ENCODE measurements around the gene UQCC3.

DNA sequence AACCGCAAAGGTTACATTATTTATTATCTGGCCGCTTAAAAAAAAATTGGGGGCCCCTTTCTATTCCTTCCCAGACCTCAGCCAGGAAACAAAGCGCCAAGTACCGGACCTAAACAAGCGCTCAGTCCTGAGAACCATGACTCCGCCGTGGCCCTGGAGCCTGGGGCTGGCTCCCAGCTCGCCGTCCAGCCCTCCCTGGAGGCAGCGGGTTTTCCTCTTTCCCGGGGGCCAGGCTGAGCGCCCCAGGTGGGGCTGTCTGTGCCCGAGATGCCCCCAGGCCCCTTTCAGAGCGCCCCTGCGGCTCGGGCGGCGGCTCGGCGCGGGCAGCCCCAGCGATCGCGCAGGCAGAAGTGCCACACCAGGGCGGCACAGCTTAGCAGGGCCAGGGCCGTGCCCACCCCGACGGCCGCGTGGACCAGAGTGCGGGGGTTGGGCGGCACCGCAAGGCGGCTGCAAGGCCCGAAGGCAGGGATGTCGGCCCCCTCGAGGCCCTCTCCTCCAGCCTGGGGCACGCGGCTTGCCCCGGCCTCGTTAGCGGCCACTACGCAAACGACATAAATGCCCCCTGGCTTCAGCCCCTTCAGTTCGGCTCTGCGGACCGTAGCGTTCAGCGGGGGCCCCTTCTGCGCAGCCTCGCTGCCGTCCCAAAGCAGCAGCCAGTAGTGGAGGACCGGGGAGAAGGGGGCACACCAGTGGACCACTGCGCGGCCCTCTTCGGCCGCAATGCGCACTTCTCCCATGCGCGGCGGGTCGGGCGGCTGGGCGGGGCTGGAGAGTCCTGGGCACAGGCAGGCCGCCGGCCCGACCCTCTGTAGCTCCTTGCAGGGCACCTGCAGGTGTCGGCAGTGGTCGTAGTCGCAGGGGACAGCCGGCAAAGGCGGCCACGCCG is 16.3 kb downstream of the UQCC3 start:
- TF ChIP-seq, protein P1, sequence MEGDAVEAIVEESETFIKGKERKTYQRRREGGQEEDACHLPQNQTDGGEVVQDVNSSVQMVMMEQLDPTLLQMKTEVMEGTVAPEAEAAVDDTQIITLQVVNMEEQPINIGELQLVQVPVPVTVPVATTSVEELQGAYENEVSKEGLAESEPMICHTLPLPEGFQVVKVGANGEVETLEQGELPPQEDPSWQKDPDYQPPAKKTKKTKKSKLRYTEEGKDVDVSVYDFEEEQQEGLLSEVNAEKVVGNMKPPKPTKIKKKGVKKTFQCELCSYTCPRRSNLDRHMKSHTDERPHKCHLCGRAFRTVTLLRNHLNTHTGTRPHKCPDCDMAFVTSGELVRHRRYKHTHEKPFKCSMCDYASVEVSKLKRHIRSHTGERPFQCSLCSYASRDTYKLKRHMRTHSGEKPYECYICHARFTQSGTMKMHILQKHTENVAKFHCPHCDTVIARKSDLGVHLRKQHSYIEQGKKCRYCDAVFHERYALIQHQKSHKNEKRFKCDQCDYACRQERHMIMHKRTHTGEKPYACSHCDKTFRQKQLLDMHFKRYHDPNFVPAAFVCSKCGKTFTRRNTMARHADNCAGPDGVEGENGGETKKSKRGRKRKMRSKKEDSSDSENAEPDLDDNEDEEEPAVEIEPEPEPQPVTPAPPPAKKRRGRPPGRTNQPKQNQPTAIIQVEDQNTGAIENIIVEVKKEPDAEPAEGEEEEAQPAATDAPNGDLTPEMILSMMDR (IDR thresholded peaks at IDR 0.05; ENCODE audit: low read depth, low read length, poor library complexity, severe bottlenecking) = no peak
- no peak for TF ChIP-seq EZH2phosphoT487 (IDR thresholded peaks at IDR 0.05; ENCODE audit: borderline replicate concordance, low read length)
